MCF 10A (cell line): ENCODE results near the gene ANO1. TPM values are rescaled to one million over a fixed set of nuclear protein-coding genes. Genes with fewer than 3 reads are reported as not detected.
"Not testable (repeated sequence)": the region's sequence is repeated elsewhere in the genome, so short reads cannot be mapped to it uniquely, and the experiment has no call there.

Source experiments
- BruUV-seq: library from RNA; stranded (reverse); fragments of 400-500 nt; replicated peaks from 2 replicates; lab custom pipeline; 2021; lab: Mats Ljungman, UMichigan
- CTCF ChIA-PET: fragments of 300-600 bp; sonication (Branson Sonifier 250); formaldehyde crosslinking; extraction: SDS; loops from one replicate; lab custom pipeline; 2021; ENCODE audit warnings: antibody characterized with exemption, inconsistent platforms; lab: Yijun Ruan, JAX
- POLR2A ChIA-PET: fragments of 300-600, 350-650 bp; sonication (Branson Sonifier 250); formaldehyde crosslinking; extraction: SDS; loops from one replicate; lab custom pipeline; 2020; ENCODE audit warnings: antibody characterized with exemption, inconsistent platforms; lab: Yijun Ruan, JAX
- DNase-seq: peaks from one replicate; pipeline ENCODE4 v3.0.0-alpha.2; 2018; ENCODE audit not compliant: unreplicated experiment
- H3K27ac Mint-ChIP-seq: one replicate; pipeline ENCODE4 v1.8.0; 2022; ENCODE audit warnings: mild to moderate bottlenecking, low read depth, mixed read lengths; ENCODE audit not compliant: unreplicated experiment
- H3K27me3 Mint-ChIP-seq: one replicate; pipeline ENCODE4 v1.8.0; 2022; ENCODE audit warnings: mixed read lengths; ENCODE audit not compliant: insufficient read depth, unreplicated experiment
- H3K36me3 Mint-ChIP-seq: one replicate; pipeline ENCODE4 v1.8.0; 2022; ENCODE audit warnings: mild to moderate bottlenecking, moderate library complexity, mixed read lengths; ENCODE audit not compliant: insufficient read depth, unreplicated experiment
- H3K4me1 Mint-ChIP-seq: one replicate; pipeline ENCODE4 v1.8.0; 2022; ENCODE audit warnings: mixed read lengths; ENCODE audit not compliant: insufficient read depth, unreplicated experiment
- H3K4me3 Mint-ChIP-seq: one replicate; pipeline ENCODE4 v1.8.0; 2022; ENCODE audit warnings: mild to moderate bottlenecking, moderate library complexity, mixed read lengths; ENCODE audit not compliant: unreplicated experiment
- H3K9me3 Mint-ChIP-seq: one replicate; pipeline ENCODE4 v1.8.0; 2022; ENCODE audit warnings: mixed read lengths; ENCODE audit not compliant: unreplicated experiment
- intact Hi-C: fragments of 100-400 bp; cut with micrococcal nuclease; formaldehyde crosslinking; loops from 2 replicates; pipeline ENCODE4 v1.14.1; 2022
- total RNA-seq: library from RNA; stranded (reverse); gene quantifications from 2 replicates; pipeline ENCODE4 v1.2.3, GENCODE V29; 2022
- TF ChIP-seq, protein P1 (sequence below): fragments of 200-600 bp; IDR thresholded peaks from one replicate; pipeline ENCODE4 v1.8.0; 2022; ENCODE audit warnings: antibody characterized with exemption, mild to moderate bottlenecking; ENCODE audit not compliant: unreplicated experiment

The ANO1 gene
- total RNA-seq, 1 experiment from 2014 or later: not detected

DNA sequence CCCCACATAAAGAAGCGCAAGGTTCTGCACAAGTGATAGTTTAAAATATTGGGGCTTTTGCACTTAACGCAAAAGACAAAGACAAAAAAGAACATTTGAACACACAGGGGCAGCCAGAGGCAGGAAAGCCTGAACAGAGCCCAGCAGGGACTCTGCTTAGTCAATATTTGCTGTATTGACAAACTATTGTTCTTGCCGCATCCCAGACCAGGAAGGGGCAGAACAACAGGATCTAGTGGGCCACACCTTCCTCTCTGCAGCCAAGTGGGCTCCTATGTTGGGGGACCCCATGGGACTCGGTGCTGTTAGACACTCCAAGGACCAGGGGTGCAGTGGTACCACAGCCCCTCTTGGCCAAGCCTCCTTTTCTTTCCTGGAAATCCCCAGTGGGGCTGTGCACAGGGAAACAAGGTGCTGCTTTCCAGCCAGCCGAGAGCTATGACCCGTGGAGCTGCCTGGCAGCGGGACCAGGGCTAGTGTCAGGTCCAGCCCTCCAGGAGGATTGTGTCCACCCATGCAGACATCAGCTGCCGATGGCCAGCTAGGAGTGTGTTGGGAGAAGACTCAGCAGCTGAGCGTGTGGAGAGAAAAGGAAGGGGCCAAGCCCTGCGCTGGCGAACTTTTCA lies 43.3 kb upstream of the ANO1 start:
- POLR2A ChIA-PET: no interaction called here
- no peaks in the 10 kb centered on the region for H3K4me1 Mint-ChIP-seq
- peaks cover 17% of the 10 kb centered on the region for H3K9me3 Mint-ChIP-seq
- TF ChIP-seq, protein P1, sequence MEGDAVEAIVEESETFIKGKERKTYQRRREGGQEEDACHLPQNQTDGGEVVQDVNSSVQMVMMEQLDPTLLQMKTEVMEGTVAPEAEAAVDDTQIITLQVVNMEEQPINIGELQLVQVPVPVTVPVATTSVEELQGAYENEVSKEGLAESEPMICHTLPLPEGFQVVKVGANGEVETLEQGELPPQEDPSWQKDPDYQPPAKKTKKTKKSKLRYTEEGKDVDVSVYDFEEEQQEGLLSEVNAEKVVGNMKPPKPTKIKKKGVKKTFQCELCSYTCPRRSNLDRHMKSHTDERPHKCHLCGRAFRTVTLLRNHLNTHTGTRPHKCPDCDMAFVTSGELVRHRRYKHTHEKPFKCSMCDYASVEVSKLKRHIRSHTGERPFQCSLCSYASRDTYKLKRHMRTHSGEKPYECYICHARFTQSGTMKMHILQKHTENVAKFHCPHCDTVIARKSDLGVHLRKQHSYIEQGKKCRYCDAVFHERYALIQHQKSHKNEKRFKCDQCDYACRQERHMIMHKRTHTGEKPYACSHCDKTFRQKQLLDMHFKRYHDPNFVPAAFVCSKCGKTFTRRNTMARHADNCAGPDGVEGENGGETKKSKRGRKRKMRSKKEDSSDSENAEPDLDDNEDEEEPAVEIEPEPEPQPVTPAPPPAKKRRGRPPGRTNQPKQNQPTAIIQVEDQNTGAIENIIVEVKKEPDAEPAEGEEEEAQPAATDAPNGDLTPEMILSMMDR: no peak
- H3K27ac Mint-ChIP-seq: no peak overlapping the region
- intact Hi-C loops: loop anchor here (2.0 kb wide), 1 partner anchor 78 kb away; no protein-coding TSS in a partner anchor
- H3K27me3 Mint-ChIP-seq: no peaks in the 10 kb centered on the region
- CTCF ChIA-PET: interaction anchor here (0.6 kb wide), 1 partner anchor 1698 kb away, joined by 4 read pairs; no protein-coding TSS in a partner anchor
- DNase-seq: no peak
- no peaks in the 10 kb centered on the region for H3K36me3 Mint-ChIP-seq
- H3K4me3 Mint-ChIP-seq: no peak overlapping the region
- BruUV-seq: no TSS peak

GRCh38 chr11:70035665-70036064 lies 42.5 kb upstream of the ANO1 start:
- H3K27ac Mint-ChIP-seq, BruUV-seq, DNase-seq, H3K4me1 Mint-ChIP-seq, H3K4me3 Mint-ChIP-seq, H3K36me3 Mint-ChIP-seq, H3K27me3 Mint-ChIP-seq, POLR2A ChIA-PET: not testable (repeated sequence)
- intact Hi-C loops: loop anchor here (2.0 kb wide), 1 partner anchor 77 kb away; no protein-coding TSS in a partner anchor
- peaks cover 17% of the 10 kb centered on the region for H3K9me3 Mint-ChIP-seq
- CTCF ChIA-PET: interaction anchor here (0.6 kb wide), 1 partner anchor 1697 kb away, joined by 4 read pairs; no protein-coding TSS in a partner anchor

DNA sequence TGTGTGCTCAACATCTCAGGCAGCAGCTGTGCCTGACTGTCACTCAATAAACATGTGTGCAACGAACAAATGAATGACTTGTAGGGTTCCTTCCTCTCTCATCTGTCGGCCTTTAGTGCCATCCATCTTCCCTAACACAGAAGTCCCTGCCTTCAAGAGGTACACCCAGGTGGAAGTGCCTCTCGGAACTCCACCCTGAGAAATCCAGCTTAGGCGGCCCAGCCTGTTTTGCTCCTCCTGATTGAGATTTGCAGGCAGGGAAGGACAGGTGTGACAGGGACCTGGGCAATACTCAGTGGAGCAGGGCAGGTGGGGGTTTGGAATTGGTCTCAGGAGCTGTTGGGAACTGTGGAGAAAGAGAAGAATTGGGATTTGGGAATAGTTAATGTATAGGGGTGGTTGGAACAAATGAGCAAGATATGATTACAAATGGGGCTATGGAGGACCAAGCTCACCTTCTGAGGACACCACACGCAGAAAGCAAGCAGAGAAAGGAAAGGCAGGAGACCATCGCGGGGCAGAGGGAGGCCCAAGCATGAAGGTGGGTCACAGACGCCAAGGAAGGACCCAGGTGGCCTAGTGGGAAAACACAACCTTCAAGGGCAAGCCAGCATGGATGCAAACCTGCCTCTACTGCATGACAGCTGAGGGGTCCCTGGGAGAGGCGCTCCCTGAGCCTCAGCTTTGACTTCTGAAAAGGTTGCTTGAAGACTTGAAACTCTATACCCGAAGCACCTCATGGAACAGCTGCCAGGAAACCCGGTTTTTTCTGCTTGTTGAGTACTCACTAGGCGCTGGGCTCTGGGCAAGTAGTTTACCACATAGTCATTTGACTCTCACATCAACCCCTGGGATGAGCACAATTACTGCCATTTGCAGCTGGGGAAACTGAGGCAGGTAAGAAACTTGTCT lies 40.9 kb upstream of the ANO1 start:
- Mint-ChIP-seq H3K27ac (no peak overlapping the region), H3K36me3 (no peaks in the 10 kb centered on the region), H3K4me3 (no peak overlapping the region), H3K4me1 (no peaks in the 10 kb centered on the region), H3K9me3 (peaks cover 20% of the 10 kb centered on the region), H3K27me3 (peaks cover 9% of the 10 kb centered on the region)
- CTCF ChIA-PET: interaction anchor here (1.0 kb wide), 1 partner anchor 10 kb away, joined by 3 read pairs; no protein-coding TSS in a partner anchor
- no peak for DNase-seq
- TF ChIP-seq, protein P1: no peak
- no TSS peak for BruUV-seq
- intact Hi-C loops: no loop called here
- POLR2A ChIA-PET: no interaction called here

- CTCF ChIA-PET: no interaction called here
- POLR2A ChIA-PET: no interaction called here
- H3K4me1 Mint-ChIP-seq: no peaks in the 10 kb centered on the region
- H3K9me3 Mint-ChIP-seq: peaks cover 30% of the 10 kb centered on the region
- no TSS peak for BruUV-seq
- TF ChIP-seq, protein P1: no peak
- no peak overlapping the region for H3K27ac Mint-ChIP-seq
- DNase-seq: no peak
- intact Hi-C loops: no loop called here
- no peak overlapping the region for H3K4me3 Mint-ChIP-seq
- no peaks in the 10 kb centered on the region for H3K36me3 Mint-ChIP-seq
- peaks cover 16% of the 10 kb centered on the region for H3K27me3 Mint-ChIP-seq
Observed at GRCh38 chr11:70038034-70038834, 39.9 kb upstream of the ANO1 start.
